Type B pancreatic cell (in vitro differentiated cells): ENCODE results near the gene F13A1. TPM values are rescaled to one million over a fixed set of nuclear protein-coding genes. Genes with fewer than 3 reads are reported as not detected.

Experiments
- DNase-seq: peaks from one replicate; pipeline ENCODE4 v3.0.0; 2021; ENCODE audit warnings: mixed read lengths; ENCODE audit not compliant: unreplicated experiment; ENCODE audit errors: extremely low spot score
- H3K27ac Mint-ChIP-seq: 2 replicates; pipeline ENCODE4 v1.8.0; 2021; ENCODE audit warnings: mild to moderate bottlenecking, mixed read lengths
- H3K27me3 Mint-ChIP-seq: 2 replicates; pipeline ENCODE4 v1.8.0; 2021; ENCODE audit warnings: mixed read lengths
- H3K36me3 Mint-ChIP-seq: 2 replicates; pipeline ENCODE4 v1.8.0; 2021; ENCODE audit warnings: mixed read lengths
- H3K4me1 Mint-ChIP-seq: one replicate; pipeline ENCODE4 v1.8.0; 2021; ENCODE audit warnings: mixed read lengths; ENCODE audit not compliant: unreplicated experiment
- H3K4me3 Mint-ChIP-seq: 2 replicates; pipeline ENCODE4 v1.8.0; 2021; ENCODE audit warnings: mild to moderate bottlenecking, mixed read lengths
- H3K9me3 Mint-ChIP-seq: 2 replicates; pipeline ENCODE4 v1.8.0; 2021; ENCODE audit warnings: mixed read lengths
- total RNA-seq: library from RNA; stranded (reverse); gene quantifications from 2 replicates; pipeline ENCODE4 v1.2.1, GENCODE V29; 2021; ENCODE audit warnings: low replicate concordance
- TF ChIP-seq, protein P1 (sequence below): fragments of 200-600 bp; sonication (generic); conservative IDR thresholded peaks from 2 replicates; pipeline ENCODE4 v1.5.0; 2021; ENCODE audit warnings: antibody characterized with exemption, mild to moderate bottlenecking

The F13A1 gene
- total RNA-seq, 1 donor from 2014 or later = 0.48 TPM

DNA sequence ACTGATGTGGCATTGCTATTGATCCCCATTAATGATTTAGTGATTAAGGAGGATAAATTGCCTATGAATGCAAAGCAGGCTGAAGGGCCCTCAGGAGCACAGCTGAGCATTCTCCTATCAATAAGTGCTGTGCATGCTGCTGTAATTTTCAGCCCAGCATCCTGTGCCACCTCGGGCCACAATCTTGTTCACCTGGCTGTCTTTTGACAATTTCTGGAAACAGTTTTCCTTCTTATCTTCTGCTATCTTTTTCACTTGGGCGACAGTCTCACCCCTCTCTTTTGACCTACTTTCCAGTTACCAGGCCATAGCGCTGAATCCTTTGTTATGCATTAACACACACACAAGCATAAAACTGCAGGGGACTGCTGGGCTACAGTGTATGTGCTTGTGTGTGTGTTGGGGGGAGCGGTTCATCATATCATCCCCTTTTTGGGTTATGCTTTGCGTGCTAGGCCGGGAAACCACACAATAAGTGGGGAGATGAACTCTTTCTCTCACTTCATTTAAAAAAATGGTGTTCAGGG, 60.2 kb downstream of the F13A1 start:
- H3K4me1 Mint-ChIP-seq = peaks cover 14% of the 10 kb centered on the region
- no peak overlapping the region for H3K27ac Mint-ChIP-seq
- DNase-seq = no peak
- H3K36me3 Mint-ChIP-seq = no peaks in the 10 kb centered on the region
- H3K27me3 Mint-ChIP-seq = peaks cover 24% of the 10 kb centered on the region
- peaks cover 10% of the 10 kb centered on the region for H3K9me3 Mint-ChIP-seq
- H3K4me3 Mint-ChIP-seq = no peak overlapping the region
- TF ChIP-seq, protein P1, sequence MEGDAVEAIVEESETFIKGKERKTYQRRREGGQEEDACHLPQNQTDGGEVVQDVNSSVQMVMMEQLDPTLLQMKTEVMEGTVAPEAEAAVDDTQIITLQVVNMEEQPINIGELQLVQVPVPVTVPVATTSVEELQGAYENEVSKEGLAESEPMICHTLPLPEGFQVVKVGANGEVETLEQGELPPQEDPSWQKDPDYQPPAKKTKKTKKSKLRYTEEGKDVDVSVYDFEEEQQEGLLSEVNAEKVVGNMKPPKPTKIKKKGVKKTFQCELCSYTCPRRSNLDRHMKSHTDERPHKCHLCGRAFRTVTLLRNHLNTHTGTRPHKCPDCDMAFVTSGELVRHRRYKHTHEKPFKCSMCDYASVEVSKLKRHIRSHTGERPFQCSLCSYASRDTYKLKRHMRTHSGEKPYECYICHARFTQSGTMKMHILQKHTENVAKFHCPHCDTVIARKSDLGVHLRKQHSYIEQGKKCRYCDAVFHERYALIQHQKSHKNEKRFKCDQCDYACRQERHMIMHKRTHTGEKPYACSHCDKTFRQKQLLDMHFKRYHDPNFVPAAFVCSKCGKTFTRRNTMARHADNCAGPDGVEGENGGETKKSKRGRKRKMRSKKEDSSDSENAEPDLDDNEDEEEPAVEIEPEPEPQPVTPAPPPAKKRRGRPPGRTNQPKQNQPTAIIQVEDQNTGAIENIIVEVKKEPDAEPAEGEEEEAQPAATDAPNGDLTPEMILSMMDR = no peak

DNA sequence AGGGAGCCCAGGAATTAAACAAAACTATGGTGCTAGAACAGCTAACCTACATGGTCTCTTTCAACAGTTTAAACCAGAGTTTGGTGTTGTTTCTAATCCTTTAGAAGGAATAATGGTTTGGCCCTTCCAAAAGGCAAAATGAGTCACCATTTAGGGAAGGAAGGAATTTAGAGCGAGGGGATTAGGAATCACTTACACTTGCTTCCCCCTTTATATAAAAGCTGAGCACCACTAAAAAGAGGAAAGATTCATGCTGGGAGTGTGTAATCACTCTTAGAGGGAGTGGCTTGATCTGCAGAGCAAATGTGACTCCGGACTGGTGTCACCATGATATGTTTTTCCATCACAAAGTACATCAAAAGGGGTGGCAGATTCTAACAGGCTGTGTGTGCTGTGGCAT, 63.6 kb downstream of the F13A1 start:
- no peaks in the 10 kb centered on the region for H3K36me3 Mint-ChIP-seq
- DNase-seq = no peak
- peaks cover 5% of the 10 kb centered on the region for H3K27me3 Mint-ChIP-seq
- peaks cover 14% of the 10 kb centered on the region for H3K4me1 Mint-ChIP-seq
- TF ChIP-seq, protein P1 = no peak
- H3K27ac Mint-ChIP-seq = no peak overlapping the region
- no peaks in the 10 kb centered on the region for H3K9me3 Mint-ChIP-seq
- no peak overlapping the region for H3K4me3 Mint-ChIP-seq

DNA sequence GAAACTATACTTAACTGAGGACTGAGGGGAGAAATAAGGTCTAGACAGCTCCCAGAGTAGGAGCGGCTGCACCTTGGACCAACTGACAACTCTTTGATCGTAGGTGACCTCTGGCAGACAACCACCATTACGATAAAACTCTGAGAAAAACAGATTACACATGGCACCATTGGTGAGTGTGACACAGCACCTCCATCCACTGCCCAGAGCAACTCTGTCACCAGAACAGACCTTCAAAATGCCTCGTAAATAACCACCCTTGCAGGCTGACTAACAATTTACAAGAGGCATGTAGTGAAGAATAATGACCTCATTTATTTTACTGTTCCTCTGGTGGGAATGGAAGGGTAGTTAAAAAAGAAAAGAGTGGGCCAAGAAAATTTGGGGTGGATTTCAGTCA, 64.2 kb downstream of the F13A1 start:
- TF ChIP-seq, protein P1 = no peak
- no peak overlapping the region for H3K27ac Mint-ChIP-seq
- H3K27me3 Mint-ChIP-seq = peaks cover 5% of the 10 kb centered on the region
- H3K36me3 Mint-ChIP-seq = no peaks in the 10 kb centered on the region
- DNase-seq = no peak
- H3K4me3 Mint-ChIP-seq = no peak overlapping the region
- no peaks in the 10 kb centered on the region for H3K9me3 Mint-ChIP-seq
- H3K4me1 Mint-ChIP-seq = peaks cover 14% of the 10 kb centered on the region

DNA sequence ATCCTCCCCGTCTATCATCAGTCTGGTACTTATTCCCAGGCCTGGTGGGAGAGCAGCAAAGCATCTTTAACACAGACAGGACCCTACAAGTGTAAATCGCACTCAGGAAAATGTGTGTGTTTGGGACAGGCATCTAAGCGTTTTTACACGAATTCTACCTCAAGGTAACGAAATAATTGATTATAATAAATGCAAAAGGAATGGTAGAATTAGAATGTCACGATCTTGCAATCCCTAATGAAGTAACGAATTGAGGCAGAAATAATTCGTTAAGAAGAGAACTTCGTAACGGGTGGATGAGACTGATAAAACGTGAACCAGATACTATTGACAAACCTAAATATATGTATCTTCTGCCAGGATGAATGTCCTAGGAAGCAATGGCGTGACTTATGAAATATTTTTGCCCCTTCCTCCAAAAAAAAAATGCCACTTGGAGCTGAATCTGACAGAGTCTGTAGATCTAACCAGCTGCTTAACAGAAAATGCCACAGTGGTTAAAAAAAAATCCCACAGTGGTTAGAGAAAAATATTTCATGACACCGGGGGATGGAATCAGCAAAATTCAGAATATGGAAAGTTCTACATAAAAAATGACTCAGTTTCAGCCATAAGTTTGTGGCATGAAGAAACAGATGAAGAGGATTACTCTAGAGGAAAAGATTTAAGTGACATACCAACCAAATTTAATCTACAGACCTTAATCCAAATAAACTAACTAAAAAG, 68.7 kb downstream of the F13A1 start:
- DNase-seq = no peak
- Mint-ChIP-seq H3K27me3 (peaks cover 17% of the 10 kb centered on the region), H3K9me3 (no peaks in the 10 kb centered on the region), H3K27ac (no peak overlapping the region), H3K4me1 (peaks cover 7% of the 10 kb centered on the region), H3K36me3 (no peaks in the 10 kb centered on the region), H3K4me3 (no peak overlapping the region)
- TF ChIP-seq, protein P1 = no peak

DNA sequence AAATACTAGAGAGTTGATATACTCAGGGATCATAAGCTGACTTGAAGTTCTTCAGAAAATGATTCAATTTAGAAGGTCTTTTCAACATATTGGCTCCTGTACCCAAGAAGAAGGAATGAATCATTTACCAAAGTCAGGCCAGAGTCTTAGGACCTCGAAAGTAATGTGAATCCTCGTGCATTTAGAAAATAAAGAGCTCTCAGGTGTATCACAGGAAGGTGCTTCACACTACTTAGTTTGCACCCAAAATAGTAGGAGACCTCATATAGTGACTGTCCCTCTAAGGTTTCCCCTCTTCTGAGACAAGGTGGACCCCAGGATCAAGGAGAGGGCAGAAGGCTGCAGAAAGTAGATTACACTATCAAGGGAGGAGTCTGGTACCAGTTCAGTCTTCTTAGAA, 71.8 kb downstream of the F13A1 start:
- Mint-ChIP-seq H3K27me3 (peaks cover 21% of the 10 kb centered on the region), H3K36me3 (no peaks in the 10 kb centered on the region), H3K4me3 (no peak overlapping the region), H3K4me1 (peaks cover 19% of the 10 kb centered on the region), H3K27ac (no peak overlapping the region), H3K9me3 (no peaks in the 10 kb centered on the region)
- DNase-seq = no peak
- TF ChIP-seq, protein P1 = no peak
